Urothelium cell line (cell line): Measurements from ENCODE around the gene ENDOD1.

Source experiments
- DNase-seq: peaks from one replicate; pipeline ENCODE4 v3.0.0; 2011; ENCODE audit warnings: low spot score, mixed read lengths
- FAIRE-seq: peaks from 2 replicates; lab custom pipeline; 2011; peaks lifted over from hg19 to GRCh38; lab: Jason Lieb, UNC

ENDOD1 gene

DNA sequence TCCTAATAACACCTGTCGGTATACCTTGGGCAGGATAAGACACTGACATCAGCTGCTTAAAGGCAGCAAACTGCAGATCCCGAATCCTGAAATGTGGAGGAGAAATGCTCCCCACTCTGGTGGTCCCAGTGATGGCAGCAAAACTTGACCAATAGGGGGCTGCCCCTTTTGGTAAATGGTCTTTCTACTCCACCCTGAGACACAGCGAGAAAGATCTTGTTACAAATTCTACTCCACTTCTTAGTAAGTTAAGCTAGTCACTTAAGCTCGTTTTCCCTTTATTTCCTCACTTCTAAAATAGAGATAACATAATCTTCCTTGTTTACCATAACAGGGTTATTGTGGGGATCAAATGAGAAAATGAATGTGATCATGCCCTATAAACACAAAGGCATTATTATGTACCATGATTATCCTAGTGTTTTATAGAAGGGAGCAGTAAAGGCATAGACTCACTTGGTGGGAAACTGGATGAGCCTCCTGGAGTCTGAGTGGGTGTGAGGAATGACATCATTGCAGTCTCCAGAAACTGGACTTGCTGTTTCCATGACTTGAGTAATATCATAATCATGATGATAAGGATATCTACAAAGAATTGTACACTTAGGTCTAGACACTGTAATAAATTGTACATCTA lies 50.9 kb downstream of the ENDOD1 start:
- DNase-seq (no peak), FAIRE-seq (no peak)

DNA sequence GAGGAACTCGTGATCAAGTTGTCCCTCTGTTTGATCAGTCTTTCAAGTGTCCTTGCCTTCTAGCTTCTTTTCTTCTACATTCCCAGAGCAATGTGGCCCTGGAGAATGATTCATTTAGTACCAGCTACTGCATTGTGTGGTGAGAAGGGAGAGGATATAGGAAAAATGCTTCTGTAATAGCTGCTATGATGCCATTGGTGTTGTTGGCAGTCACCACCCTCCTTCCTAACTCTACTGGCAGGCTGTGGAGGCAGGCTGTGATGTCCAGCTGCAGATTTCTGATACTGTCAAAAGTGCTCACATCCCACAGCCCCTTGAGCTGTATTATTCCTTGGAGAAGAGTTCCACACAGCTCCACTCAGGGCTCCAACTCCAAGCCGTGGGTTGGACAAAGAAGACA lies 52.8 kb downstream of the ENDOD1 start:
- no peak for DNase-seq
- FAIRE-seq: no peak

DNA sequence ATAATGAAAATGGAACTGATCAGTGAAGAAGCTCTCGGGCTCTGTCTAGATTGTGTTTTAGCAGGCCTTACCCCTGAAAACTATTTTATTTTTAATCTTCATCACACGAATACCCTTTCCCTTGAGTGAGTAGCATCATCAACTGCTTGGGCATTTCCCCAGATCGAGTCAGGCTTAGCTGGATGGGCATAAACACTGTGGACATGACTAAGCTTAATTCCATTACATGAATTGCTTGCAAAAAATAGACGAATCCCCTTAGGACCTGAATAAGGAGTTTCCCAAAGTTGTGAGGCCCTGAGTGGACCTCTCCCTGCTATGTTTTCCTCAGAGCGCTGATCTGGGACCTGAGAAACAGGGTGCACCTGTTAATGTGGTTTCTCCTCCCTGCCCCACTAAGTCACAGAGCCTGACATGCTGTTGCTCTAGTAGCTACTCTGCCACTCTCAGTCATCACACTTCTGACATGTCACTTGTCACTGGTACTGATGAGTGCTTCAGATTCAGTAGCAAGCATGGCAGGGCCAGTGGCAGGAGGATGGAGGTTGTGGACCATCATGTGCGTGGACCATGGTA lies 53.5 kb downstream of the ENDOD1 start:
- no peak for DNase-seq
- no peak for FAIRE-seq

DNA sequence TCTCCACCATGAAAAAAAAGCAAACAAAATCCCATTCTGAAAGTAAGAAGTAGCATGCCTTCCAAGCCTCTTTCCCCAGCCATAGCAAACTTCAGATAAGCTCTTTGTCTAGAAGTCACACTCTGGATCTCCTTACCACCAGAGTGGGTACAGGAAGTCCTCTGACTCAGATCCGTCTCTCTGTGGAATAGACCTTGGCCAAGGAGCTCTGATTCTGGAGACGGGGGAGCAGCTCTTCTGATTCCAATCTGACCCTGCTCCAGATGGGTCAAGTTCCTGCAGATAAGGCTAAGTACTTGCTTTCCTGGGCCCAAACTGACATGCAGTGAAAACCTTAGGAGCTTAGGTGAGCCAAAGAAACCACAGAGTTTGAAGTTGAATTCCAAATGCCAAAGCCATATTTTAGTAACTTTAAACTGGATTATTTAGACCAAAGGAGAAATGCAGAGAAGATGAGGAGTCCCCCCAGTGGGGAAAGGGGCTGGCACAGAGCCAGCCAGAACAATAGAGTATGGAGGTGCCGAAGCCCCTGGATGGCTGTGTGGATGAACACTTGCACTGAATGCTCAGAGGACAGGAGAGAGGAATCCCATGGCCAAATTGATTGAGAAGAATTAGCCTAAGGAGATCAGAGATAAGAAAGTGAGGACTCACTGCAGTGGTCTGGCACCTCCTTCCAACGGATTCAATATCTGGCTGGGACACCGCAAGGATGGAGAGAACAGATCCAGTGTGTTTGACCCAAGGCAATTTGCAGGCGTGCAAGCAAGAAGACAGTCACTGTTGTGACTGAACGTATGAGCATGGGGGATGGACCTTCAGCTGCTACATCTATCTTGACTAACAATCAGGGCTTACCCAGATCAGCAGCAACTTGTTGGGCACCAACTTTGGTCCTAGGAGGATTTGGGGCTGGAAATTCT lies 54.9 kb downstream of the ENDOD1 start:
- FAIRE-seq (no peak), DNase-seq (no peak)

DNA sequence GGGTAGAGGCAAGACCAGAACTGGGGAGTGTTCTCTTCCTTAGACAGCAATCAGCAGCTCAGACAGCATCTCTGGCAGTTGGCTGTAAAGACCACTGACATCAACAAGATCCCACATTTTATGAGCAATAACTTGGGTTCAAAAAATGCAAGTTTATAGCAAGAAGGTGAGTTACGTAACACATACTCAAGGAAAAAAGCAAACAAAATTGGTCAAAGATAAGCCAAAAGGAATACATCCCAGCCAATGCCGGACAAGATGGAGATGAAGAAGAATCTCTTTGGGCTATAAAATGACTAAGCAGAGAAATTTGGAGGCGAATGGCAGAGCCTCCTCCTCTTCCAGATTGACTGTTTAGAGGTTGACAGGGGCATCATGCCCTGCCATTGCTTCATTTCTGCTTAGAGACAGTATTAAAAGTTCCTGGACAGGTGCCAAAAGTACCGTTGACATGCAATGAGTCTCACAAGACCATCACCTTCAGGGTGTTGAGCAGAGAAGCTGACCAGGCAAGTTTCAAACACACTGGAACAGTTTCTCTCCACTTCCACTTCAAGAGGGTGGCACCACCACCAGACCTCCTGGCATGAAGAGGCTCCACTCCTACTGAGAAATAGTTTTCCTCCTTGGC lies 55.9 kb downstream of the ENDOD1 start:
- FAIRE-seq (no peak), DNase-seq (no peak)

DNA sequence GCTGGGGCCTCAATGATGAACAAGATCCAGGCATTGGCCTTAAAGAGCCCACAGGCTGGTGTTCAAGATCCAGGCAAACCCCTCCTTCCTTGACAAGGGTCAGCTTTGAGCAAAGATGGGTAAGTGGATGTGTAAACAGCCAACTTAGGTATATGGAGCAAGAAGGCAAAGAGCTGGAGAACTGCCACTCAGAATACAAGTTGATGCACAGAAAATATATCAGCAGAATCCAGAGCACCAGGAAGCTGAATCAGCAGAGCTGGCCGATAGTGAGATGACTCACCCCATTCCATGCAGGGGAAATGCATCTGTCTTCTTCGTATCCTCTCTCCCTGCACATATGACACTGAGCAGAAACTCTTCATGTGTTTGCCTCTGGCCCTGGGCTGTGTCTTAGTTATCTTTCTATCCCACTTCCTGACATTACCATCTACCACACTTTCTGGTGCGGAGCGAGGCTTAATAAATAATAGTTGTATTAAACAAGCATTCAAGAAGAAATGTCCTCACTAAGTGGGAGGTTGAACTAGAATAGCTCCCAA lies 57.8 kb downstream of the ENDOD1 start:
- DNase-seq (peak; percentile 83), FAIRE-seq (no peak)

DNA sequence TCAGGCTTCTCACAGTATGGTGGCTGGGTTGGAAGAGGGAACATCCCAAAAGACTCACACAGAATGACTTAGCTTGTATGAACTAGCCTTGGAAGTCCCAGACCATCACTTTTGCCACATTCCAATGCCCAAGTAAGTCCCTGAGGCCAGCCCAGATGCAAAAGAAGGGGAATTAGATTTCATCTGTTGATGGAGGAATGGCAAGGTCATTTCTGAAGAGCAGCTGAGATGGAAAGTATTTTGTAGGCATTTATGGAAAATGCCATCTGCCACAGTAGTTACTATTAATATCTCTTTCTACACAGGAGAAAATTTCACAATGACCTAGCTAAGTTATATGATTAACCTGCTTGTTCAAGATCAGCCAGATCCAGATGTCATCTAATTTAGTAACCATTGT lies 58.8 kb downstream of the ENDOD1 start:
- no peak for FAIRE-seq
- DNase-seq: no peak

DNA sequence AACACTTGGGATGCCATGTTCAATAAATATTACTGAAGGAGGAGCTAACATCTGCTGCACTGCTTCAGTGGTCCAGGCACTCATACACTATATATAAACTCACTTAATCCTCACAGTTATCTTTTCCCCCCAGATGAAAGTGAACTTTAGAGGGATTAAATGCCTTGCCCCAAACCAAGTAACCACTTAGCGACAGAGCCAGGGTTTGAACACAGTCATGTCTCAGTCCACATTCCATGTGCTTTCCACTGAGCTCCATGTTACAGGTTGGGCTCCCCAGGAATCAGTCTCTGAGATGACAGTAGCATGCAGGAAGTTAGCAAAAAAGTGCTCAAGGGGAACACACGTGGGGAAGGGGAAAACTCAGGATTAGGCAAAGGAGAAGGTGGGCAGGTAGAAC lies 59.3 kb downstream of the ENDOD1 start:
- DNase-seq (no peak), FAIRE-seq (no peak)

DNA sequence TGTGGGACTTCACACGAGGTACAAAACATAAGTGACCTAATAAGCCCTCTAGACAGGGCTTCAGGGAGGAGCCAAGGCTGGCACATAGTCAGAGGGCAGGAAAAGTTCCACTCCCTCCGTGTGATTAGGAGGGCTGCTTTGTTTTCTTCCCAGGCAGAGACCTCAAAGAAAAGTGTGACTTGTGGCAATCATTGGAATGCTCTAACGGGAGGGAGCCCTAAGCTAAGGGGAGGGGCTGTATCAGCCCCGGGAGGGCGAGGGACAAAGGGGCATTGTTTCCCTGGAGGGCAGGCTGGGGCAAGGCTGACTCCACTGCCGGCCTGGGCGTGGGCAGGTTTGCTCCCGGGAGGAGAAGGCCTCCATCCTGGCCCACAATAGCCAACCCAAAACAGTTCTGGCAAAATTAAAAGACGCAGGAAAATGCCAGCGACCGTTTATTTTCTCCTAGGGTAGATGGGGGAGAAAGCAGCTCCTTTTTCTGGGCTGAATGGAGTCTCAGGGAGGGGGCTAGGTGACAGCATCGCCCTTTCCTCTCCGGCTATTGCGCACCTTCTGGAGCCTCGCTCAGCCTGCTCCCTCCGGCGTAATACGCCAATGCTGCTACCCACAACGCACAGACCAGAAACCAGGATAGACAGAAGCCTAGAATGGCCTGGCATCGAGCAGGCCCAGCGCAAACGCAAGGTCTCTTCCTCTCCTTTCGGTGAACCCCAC lies 60.2 kb downstream of the ENDOD1 start:
- DNase-seq: peak; percentile 94
- FAIRE-seq: peak; percentile 50

DNA sequence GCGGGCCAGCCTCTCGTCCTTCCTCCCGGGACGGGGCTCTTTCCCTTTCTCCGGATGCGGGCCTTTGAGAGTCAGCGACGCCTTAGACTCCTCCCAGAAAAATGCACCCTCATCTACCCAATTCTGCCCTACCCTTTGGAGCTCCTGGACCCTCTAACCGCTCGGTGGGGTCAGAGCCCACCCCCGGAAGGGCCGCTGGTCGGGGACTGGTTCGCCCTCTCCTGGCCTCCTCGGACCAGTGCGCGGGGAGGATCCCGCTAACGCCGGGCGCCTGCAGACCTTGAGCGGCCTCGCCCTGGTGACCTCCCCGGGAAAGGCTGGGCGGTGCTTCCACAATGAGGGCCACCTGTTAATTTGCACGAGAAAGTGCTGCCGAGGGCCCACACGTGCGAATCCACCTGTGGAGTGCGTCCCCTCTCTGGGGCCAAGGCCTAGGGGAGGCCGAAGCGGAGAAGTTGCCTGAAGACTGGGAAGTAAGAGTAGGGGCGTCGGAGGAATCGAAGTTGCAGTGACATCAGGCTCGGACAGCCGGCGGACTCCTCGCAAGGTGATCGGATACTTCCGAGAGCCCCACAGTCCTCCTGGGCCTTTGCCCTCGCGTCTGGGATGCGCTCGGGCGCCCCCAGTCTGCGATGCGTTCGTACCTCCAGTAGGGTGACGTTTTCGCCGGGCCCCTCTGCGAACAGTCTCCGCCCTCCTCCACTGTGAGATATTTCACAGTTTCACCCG lies 61.5 kb downstream of the ENDOD1 start:
- FAIRE-seq: no peak
- DNase-seq: peak; percentile 86

DNA sequence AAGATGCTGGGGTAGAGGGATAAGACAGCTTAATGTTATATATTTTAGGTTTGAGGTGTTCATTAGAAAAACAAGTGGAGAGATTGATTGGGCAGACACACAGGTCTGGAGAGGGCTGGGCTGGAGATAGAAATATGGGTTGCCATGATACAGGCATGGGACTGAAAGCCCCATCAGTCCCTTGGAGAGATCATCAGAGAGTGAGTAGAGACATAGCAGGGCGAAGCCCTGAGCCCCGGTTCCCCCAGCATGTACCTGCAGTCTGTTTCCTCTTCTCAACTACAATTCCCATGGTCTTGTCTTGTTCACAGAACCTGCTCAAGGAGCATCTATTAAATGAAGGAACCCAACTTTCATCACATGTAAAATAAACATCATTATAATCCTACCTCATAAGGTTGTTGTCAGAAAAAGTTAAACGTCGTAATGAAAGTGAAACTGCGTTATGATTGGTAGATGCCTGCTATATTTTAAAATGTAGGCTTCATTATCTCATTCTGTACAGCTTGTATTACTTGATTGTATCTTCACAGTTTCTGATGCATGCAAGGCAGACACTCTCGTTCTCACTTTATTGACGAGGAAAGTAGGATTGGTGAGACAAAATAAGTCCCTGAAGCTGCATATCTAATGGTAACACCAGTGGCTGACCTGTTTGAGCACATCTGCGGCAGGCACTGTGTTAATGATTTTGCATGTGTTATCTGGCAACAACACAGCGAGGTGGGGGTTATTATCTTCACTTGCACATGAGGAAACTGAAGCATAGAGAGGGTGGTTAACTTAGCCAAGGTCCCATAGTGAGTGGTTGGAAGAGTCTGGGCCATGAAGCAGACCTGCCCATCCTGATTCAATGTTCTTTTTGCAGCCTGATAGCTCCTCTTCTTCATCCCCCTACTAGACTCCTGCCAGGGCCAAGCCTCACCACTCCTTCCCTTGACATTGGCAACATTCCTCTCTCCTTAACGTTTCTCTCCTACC lies 63.5 kb downstream of the ENDOD1 start:
- FAIRE-seq (peak; percentile 23), DNase-seq (no peak)

DNA sequence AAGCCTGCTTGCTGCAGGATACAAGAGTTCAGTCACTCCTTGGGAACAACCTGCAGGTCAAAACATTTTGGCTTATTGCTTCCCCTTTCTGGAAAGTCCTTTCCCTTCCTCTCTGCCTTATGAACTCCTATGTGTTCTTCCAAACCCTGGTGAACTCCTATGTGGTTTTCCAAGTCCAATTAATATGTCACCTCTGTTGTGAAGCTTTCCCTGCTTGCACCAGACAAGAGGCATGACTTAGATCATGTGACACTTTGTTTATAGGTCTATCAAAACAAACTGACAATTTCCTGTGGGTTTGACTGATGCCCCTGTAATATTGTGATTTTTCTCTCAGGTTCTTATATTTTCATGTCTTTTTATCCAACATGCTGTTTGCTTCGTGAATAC lies 64.2 kb downstream of the ENDOD1 start:
- DNase-seq (no peak), FAIRE-seq (no peak)

DNA sequence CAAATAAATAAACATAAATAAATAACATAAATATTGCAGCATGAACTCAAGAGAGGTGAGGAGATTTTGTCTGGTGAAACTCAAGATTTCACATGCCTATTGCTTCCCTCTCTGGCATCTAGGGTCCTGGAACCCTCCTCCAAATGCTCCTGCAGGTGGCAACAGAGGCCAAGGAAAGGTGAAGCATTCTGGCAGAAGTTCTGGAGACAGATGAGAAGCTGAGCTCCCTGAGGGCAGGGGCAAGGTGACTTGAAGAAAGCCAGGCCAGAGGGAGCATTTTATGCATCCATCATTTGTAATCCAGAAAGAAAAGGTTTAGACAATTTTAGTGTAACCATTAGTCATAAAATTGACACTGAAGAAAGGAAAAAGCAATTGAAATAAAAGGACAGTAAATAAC lies 64.9 kb downstream of the ENDOD1 start:
- FAIRE-seq (no peak), DNase-seq (peak; percentile 59)

DNA sequence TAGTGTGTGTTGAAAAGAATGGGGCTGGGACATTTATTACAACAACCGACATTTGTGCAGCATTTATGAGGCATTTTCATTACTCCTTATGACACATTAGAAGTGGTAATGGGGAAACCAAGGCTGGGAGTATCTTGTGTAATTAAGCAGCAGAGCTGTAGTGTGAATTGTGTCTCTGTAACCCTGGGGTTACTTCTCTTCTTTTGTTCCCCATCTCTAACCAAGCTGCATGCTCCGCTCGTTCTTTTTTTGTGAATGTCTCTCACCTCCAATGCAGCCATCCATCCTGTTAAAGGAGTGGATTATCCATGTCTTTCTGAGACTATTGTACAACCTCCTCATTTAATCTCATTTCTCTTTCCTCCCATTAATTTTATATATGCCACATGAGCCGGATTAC lies 65.7 kb downstream of the ENDOD1 start:
- no peak for FAIRE-seq
- no peak for DNase-seq

DNA sequence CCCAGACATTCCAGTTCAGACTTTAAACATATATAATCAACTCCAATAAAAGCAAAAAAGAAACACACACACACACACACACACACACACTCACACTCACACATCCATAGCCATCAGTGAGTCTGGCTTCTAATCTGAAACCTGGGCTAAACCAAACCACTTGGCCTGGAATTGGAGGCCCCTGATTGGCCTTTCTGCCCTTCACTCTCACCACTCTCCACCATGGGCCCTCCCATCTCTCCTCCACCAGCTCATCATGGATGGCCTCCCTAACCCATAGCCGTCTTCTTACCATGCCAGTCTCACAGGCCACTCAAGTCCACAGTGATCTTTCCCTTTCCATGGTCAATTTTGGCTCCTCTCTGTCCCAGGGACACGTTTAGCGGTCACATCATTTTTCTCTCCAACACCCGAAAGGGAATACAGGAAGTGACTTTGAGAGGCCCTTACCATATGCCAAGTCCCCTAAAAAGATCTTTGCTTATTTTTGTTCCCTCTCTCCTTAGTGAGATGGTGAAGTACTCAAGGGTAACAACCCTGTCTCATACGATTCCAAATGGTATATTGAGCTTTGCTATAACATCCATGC lies 66.6 kb downstream of the ENDOD1 start:
- no peak for DNase-seq
- FAIRE-seq: no peak

DNA sequence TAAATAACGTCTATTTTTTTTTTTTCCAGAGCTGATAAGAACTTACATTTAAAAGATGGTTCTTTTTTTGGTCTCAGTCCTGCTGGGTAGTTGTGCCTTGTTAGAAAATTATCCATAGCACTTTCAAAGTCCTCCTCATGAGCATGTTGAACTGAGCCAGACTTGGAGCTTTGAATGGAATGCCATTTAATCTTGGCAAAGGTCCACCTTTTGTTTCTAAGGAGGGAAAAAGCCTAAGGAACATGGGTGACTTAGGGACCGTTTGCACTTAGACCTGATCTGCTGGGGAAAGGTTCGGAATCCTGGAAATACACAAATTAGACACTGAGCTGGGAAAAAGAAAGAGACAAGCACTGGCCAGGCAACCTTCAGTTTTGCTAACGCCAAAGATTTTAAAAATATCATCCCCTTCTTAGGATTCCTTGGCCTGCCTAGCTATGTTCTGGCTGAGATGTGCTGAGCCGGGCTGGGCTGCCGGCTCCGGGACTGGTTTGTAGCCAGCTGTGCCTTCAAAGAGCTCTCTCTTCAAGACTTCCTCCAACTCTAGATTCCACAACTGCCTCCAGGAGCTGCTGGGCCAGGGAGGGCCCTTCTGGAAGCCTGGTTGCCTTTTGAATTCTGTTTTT lies 67.4 kb downstream of the ENDOD1 start:
- DNase-seq (no peak), FAIRE-seq (no peak)

DNA sequence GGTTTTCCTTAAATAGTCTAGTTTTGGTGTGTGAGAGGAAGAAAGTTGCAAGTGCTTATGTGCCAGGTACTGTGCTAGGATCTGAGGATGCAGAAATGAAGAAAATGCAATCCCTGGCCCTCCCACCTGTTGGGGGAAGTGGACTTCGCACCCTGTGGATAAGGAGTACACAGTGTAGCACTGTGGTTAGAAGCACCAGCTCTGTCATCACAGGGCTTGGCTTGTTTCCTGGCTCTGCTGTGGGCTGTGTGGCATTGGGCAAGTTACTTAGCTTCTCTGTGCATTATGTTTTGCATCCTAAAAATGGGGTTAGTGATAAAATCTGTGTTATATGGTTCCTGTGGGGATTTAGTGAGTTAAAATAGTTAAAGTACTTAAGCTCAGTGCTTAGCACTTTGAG lies 68.2 kb downstream of the ENDOD1 start:
- FAIRE-seq (no peak), DNase-seq (no peak)

DNA sequence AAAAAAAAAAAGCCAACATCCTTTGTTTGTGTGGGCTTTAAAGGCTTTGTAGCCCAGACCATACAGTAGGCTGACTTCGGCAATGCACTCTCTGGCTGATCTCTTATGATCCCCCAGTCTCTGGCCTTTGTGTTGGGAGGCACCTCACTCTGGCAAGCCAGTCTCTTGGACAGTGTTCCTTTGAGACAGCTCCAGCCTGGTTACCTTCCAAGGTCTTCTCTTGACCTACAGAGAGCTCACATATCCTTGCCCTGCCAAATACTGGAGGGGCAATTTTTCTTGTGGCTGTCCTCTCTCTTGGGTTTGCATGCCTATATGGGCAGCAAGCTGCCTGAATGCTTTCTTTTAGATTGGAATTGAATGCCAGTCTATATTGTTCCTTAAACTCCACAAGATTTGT lies 71.6 kb downstream of the ENDOD1 start:
- no peak for FAIRE-seq

More for the DNA sequence above, 71.6 kb downstream of the ENDOD1 start:
- DNase-seq: no peak
